ENCODE data around the gene SCUBE3.

DNA sequence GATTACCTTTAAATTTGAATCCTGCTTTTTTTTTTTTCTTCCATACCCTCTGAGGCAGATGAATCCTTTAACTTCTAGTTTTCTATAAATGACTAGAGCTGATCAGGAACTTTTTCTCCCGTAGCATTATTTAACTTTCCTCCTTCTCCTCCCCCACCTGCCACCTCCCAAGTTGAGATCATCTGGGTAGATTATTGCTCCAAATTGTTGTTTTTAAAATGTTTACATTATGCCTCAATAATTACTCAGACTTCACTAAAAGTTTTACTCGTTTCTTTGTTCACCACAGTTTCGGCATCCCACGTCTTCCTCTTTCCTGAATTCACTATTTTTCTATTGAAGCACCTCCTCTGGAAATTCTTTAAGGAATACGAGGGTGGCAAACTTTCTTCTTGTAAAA is 16.6 kb upstream of the SCUBE3 start:
- TF ChIP-seq CTCF (conservative IDR thresholded peaks at IDR 0.05; ENCODE audit: low read length) (no peak), EZH2phosphoT487 (IDR thresholded peaks at IDR 0.05; ENCODE audit: borderline replicate concordance) (no peak)
